ENCODE results near the gene INSYN1. TPM values are rescaled to one million over a fixed set of nuclear protein-coding genes. Genes with fewer than 3 reads are reported as not detected.

The INSYN1 gene
- total RNA-seq, 2 donors from 2014 or later = 1.3 to 3.6 TPM

DNA sequence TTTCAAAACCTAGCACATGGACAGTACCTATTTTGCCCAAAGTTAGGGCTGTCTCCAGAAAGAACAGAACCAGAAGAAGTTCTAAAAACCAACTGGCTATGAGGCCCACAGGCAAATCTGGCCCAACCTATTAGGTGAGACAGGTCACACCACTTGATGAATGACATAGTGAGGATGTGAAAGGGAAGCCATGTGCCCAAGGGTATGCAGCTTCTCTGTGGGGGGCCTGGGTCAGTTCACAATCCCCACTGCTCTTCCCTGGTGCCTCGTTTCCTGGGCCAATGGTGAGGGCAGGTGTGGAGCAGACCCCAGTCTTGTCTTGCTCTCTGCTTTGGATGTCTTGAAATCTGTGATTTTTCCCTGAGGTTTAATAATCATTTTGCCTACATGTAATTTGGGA, 8.9 kb downstream of the INSYN1 start:
- Histone ChIP-seq H3K9me3 (no peaks in the 10 kb centered on the region), H3K4me3 (no peak overlapping the region), H3K36me3 (replicated peaks in 1 of 2; ENCODE audit: insufficient read depth in 1 of 2, low read depth in 2 of 2) (no peaks in the 10 kb centered on the region), H3K27me3 (no peaks in the 10 kb centered on the region), H3K4me1 (no peaks in the 10 kb centered on the region), H3K27ac (no peak overlapping the region)
- no peak for ATAC-seq
- intact Hi-C loops (cut with DNase I) = no loop called here
- WGBS, 2 donors = 18 to 36% methylated on average over 1 of the region's 1 CpG
- TF ChIP-seq, protein P1, sequence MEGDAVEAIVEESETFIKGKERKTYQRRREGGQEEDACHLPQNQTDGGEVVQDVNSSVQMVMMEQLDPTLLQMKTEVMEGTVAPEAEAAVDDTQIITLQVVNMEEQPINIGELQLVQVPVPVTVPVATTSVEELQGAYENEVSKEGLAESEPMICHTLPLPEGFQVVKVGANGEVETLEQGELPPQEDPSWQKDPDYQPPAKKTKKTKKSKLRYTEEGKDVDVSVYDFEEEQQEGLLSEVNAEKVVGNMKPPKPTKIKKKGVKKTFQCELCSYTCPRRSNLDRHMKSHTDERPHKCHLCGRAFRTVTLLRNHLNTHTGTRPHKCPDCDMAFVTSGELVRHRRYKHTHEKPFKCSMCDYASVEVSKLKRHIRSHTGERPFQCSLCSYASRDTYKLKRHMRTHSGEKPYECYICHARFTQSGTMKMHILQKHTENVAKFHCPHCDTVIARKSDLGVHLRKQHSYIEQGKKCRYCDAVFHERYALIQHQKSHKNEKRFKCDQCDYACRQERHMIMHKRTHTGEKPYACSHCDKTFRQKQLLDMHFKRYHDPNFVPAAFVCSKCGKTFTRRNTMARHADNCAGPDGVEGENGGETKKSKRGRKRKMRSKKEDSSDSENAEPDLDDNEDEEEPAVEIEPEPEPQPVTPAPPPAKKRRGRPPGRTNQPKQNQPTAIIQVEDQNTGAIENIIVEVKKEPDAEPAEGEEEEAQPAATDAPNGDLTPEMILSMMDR (IDR thresholded peaks at IDR 0.05) = no peak
- TF ChIP-seq POLR2A (IDR thresholded peaks at IDR 0.05) = no peak
- no peak for DNase-seq

GRCh38 chr15:73741321-73741836, 11.8 kb downstream of the INSYN1 start:
- DNase-seq (no peak), ATAC-seq (no peak)
- Histone ChIP-seq H3K9me3 (no peaks in the 10 kb centered on the region), H3K4me1 (no peaks in the 10 kb centered on the region), H3K27ac (no peak overlapping the region), H3K4me3 (no peak overlapping the region), H3K27me3 (no peaks in the 10 kb centered on the region), H3K36me3 (replicated peaks in 1 of 2; ENCODE audit: insufficient read depth in 1 of 2, low read depth in 2 of 2) (no peaks in the 10 kb centered on the region)
- intact Hi-C loops (cut with DNase I) = no loop called here
- WGBS, 2 donors = 46 to 59% methylated on average over 3 of the region's 3 CpGs
- TF ChIP-seq POLR2A (IDR thresholded peaks at IDR 0.05) = no peak
- TF ChIP-seq, protein P1 (IDR thresholded peaks at IDR 0.05) = no peak

GRCh38 chr15:73740152-73741048, 12.8 kb downstream of the INSYN1 start:
- Histone ChIP-seq H3K4me3 (no peak overlapping the region), H3K27me3 (no peaks in the 10 kb centered on the region), H3K4me1 (no peaks in the 10 kb centered on the region), H3K9me3 (no peaks in the 10 kb centered on the region), H3K36me3 (replicated peaks in 1 of 2; ENCODE audit: insufficient read depth in 1 of 2, low read depth in 2 of 2) (no peaks in the 10 kb centered on the region), H3K27ac (no peak overlapping the region)
- WGBS, 2 donors = 77 to 79% methylated on average over 13 to 24 of the region's 25 CpGs
- TF ChIP-seq, protein P1 (IDR thresholded peaks at IDR 0.05) = no peak
- no peak for TF ChIP-seq POLR2A (IDR thresholded peaks at IDR 0.05)
- ATAC-seq (no peak), DNase-seq (no peak)
- intact Hi-C loops (cut with DNase I) = no loop called here

GRCh38 chr15:73737535-73737934, 15.6 kb downstream of the INSYN1 start:
- no peak for DNase-seq
- no peak overlapping the region for H3K4me3 ChIP-seq
- H3K27ac ChIP-seq = no peak overlapping the region
- no peaks in the 10 kb centered on the region for H3K36me3 ChIP-seq (replicated peaks in 1 of 2; ENCODE audit: insufficient read depth in 1 of 2, low read depth in 2 of 2)
- TF ChIP-seq, protein P1 (IDR thresholded peaks at IDR 0.05) = no peak
- TF ChIP-seq POLR2A (IDR thresholded peaks at IDR 0.05) = no peak
- no peaks in the 10 kb centered on the region for H3K4me1 ChIP-seq
- H3K9me3 ChIP-seq = no peaks in the 10 kb centered on the region
- intact Hi-C loops (cut with DNase I) = no loop called here
- no peak for ATAC-seq
- H3K27me3 ChIP-seq = no peaks in the 10 kb centered on the region
- WGBS, 2 donors = 47 to 72% methylated on average over 3 to 7 of the region's 7 CpGs
